Smooth muscle cell (in vitro differentiated cells): Measurements from ENCODE around the gene TKT. TPM values are rescaled to one million over a fixed set of nuclear protein-coding genes. Genes with fewer than 3 reads are reported as not detected.

Experiments
- DNase-seq: peaks from one replicate; lab custom pipeline; 2025; ENCODE audit not compliant: unreplicated experiment; lab: John Stamatoyannopoulos, UW
- H2AFZ ChIP-seq: fragments of 200-600 bp; sonication (generic); 2 replicates; pipeline ENCODE4 v1.6.0; 2016; ENCODE audit warnings: antibody characterized with exemption, low read depth, mild to moderate bottlenecking
- H3F3A ChIP-seq: fragments of 200-600 bp; sonication (generic); 2 replicates; pipeline ENCODE4 v1.6.0; 2017; ENCODE audit warnings: antibody characterized with exemption, low read depth
- H3K27ac ChIP-seq: fragments of 200-600 bp; sonication (generic); 2 replicates; pipeline ENCODE4 v1.5.1; 2016; ENCODE audit warnings: low read depth, mild to moderate bottlenecking
- H3K27me3 ChIP-seq: fragments of 200-600 bp; sonication (generic); 2 replicates; pipeline ENCODE4 v1.6.1; 2016; ENCODE audit warnings: low read depth, mild to moderate bottlenecking
- H3K36me3 ChIP-seq: fragments of 200-600 bp; sonication (generic); 2 replicates; pipeline ENCODE4 v1.5.1; 2016; ENCODE audit warnings: low read depth
- H3K4me1 ChIP-seq: fragments of 200-600 bp; sonication (generic); 2 replicates; pipeline ENCODE4 v1.5.1; 2016; ENCODE audit warnings: low read depth
- H3K4me2 ChIP-seq: fragments of 200-600 bp; sonication (generic); 2 replicates; pipeline ENCODE4 v1.6.0; 2016; ENCODE audit warnings: mild to moderate bottlenecking
- H3K4me3 ChIP-seq: fragments of 200-600 bp; sonication (generic); 2 replicates; pipeline ENCODE4 v1.5.1; 2016; ENCODE audit warnings: mild to moderate bottlenecking
- H3K79me2 ChIP-seq: fragments of 200-600 bp; sonication (generic); 2 replicates; pipeline ENCODE4 v1.6.0; 2016; ENCODE audit warnings: low read depth, mild to moderate bottlenecking
- H3K9ac ChIP-seq: fragments of 200-600 bp; sonication (generic); 2 replicates; pipeline ENCODE4 v1.6.0; 2016; ENCODE audit warnings: low read depth
- H3K9me3 ChIP-seq: fragments of 200-600 bp; sonication (generic); replicated peaks from 2 replicates; pipeline ENCODE4 v1.5.1; 2016; ENCODE audit warnings: low read depth
- H4K20me1 ChIP-seq: fragments of 200-600 bp; sonication (generic); 2 replicates; pipeline ENCODE4 v1.6.0; 2016; ENCODE audit warnings: low read depth
- CTCF ChIP-seq: fragments of 200-600 bp; sonication (generic); IDR thresholded peaks from 2 replicates; pipeline ENCODE4 v1.5.1; 2017; ENCODE audit warnings: borderline replicate concordance, mild to moderate bottlenecking, antibody characterized with exemption; ENCODE audit not compliant: insufficient read depth, poor library complexity, severe bottlenecking
- WGBS: methylation state at CpG from one replicate; pipeline ENCODE4 v1.1.7; 2016; ENCODE audit warnings: low lambda C conversion rate; 5-methylcytosine and 5-hydroxymethylcytosine counted together
- polyA plus RNA-seq: library from polyadenylated mRNA; unstranded; fragments of >200 nt; fragmentation: Nextera tagmentation; extraction: Ambion mirVana; gene quantifications from 2 replicates; pipeline ENCODE4 v1.2.1, GENCODE V29; 2016
- total RNA-seq: library from RNA; depleted of rRNA; stranded (reverse); fragments of >200 nt; gene quantifications from 2 replicates; pipeline ENCODE4 v1.2.3, GENCODE V29; 2014

Gene TKT
- total and polyA plus RNA-seq, 2 experiments from 2014 or later, result 124 to 138 TPM

DNA sequence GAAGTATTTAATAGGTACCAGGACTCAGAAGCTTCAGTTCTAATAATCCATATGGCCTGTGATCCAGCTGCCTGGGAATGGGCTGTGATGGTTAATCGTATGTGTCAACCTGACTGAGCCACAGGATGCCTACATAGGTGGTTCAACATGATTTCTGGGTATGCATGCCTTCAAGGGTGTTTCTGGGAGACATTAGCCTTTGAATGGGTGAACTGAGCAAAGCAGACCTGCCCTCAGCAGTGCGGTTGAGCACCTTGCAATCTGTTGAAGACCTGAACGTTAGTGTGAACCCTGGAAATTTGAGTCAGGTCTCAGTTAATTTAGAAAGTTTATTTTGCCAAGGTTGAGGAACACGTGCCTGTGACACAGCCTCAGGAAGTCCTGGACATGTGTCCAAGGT, 22.8 kb upstream of the TKT start:
- Histone ChIP-seq H3K79me2 (no peaks in the 10 kb centered on the region), H3K27ac (no peak overlapping the region), H3F3A (no peaks in the 10 kb centered on the region), H3K4me1 (no peaks in the 10 kb centered on the region), H3K4me3 (no peak overlapping the region), H4K20me1 (no peaks in the 10 kb centered on the region), H3K9me3 (no peaks in the 10 kb centered on the region), H2AFZ (no peak overlapping the region), H3K27me3 (no peaks in the 10 kb centered on the region), H3K4me2 (no peak overlapping the region), H3K9ac (no peak overlapping the region), H3K36me3 (no peaks in the 10 kb centered on the region)
- DNase-seq, result no peak
- no peak for TF ChIP-seq CTCF
- 89% methylated on average over 4 of the region's 4 CpGs for WGBS

- TF ChIP-seq CTCF, result no peak
- DNase-seq, result no peak
- H3K27me3 ChIP-seq, result no peaks in the 10 kb centered on the region
- H4K20me1 ChIP-seq, result no peaks in the 10 kb centered on the region
- H3K79me2 ChIP-seq, result no peaks in the 10 kb centered on the region
- H3F3A ChIP-seq, result peaks cover 10% of the 10 kb centered on the region
- H3K27ac ChIP-seq, result no peak overlapping the region
- no peaks in the 10 kb centered on the region for H3K36me3 ChIP-seq
- no peak overlapping the region for H2AFZ ChIP-seq
- H3K9ac ChIP-seq, result no peak overlapping the region
- no peak overlapping the region for H3K4me2 ChIP-seq
- no peaks in the 10 kb centered on the region for H3K9me3 ChIP-seq
- 61% methylated on average over 5 of the region's 5 CpGs for WGBS
- H3K4me3 ChIP-seq, result no peak overlapping the region
- peaks cover 9% of the 10 kb centered on the region for H3K4me1 ChIP-seq
These were observed 19.2 kb upstream of the TKT start for GRCh38 chr3:53274938-53275605.

GRCh38 chr3:53273146-53273670, 17.4 kb upstream of the TKT start:
- Histone ChIP-seq H3K79me2 (no peaks in the 10 kb centered on the region), H2AFZ (no peak overlapping the region), H3K4me2 (no peak overlapping the region), H3K27ac (no peak overlapping the region), H3K36me3 (no peaks in the 10 kb centered on the region), H4K20me1 (no peaks in the 10 kb centered on the region), H3K9me3 (no peaks in the 10 kb centered on the region), H3K4me1 (peaks cover 15% of the 10 kb centered on the region), H3K4me3 (no peak overlapping the region), H3K27me3 (no peaks in the 10 kb centered on the region), H3K9ac (no peak overlapping the region), H3F3A (peaks cover 10% of the 10 kb centered on the region)
- WGBS, result 92% methylated on average over 10 of the region's 10 CpGs
- DNase-seq, result no peak
- no peak for TF ChIP-seq CTCF
